Measurements from ENCODE around the gene GABBR2.

Gene GABBR2

GRCh38 chr9:98594546-98595160, 114.1 kb downstream of the GABBR2 start:
- H3K27ac ChIP-seq, result no peak overlapping the region

GRCh38 chr9:98593354-98594253, 115.1 kb downstream of the GABBR2 start:
- Histone ChIP-seq H3K4me1 (no peaks in the 10 kb centered on the region), H3K9me3 (ENCODE audit: control insufficient read depth, low read length) (no peaks in the 10 kb centered on the region), H3K9ac (no peak overlapping the region), H3K4me2 (ENCODE audit: low read length) (no peak overlapping the region), H3K4me3 (ENCODE audit: low read depth, low read length) (no peak overlapping the region), H3K79me2 (no peaks in the 10 kb centered on the region), H2AFZ (no peak overlapping the region), H3K36me3 (ENCODE audit: control insufficient read depth, insufficient read depth, low read length) (no peaks in the 10 kb centered on the region), H3K27me3 (ENCODE audit: control insufficient read depth, insufficient read depth, low read length) (no peaks in the 10 kb centered on the region), H3K27ac (no peak overlapping the region)
- no peak for TF ChIP-seq CTCF (IDR thresholded peaks at IDR 0.05)

More at GRCh38 chr9:98594546-98595160, 114.1 kb downstream of the GABBR2 start:
- no peak overlapping the region for H3K4me3 ChIP-seq (ENCODE audit: low read depth, low read length)
- no peaks in the 10 kb centered on the region for H3K36me3 ChIP-seq (ENCODE audit: control insufficient read depth, insufficient read depth, low read length)
- no peak overlapping the region for H3K4me2 ChIP-seq (ENCODE audit: low read length)
- H2AFZ ChIP-seq, result no peak overlapping the region
- H3K4me1 ChIP-seq, result no peaks in the 10 kb centered on the region
- no peak for TF ChIP-seq CTCF (IDR thresholded peaks at IDR 0.05)
- no peak overlapping the region for H3K9ac ChIP-seq
- H3K79me2 ChIP-seq, result no peaks in the 10 kb centered on the region
- no peaks in the 10 kb centered on the region for H3K27me3 ChIP-seq (ENCODE audit: control insufficient read depth, insufficient read depth, low read length)
- no peaks in the 10 kb centered on the region for H3K9me3 ChIP-seq (ENCODE audit: control insufficient read depth, low read length)

- no peaks in the 10 kb centered on the region for H3K9me3 ChIP-seq (ENCODE audit: control insufficient read depth, low read length)
- no peaks in the 10 kb centered on the region for H3K36me3 ChIP-seq (ENCODE audit: control insufficient read depth, insufficient read depth, low read length)
- no peak overlapping the region for H2AFZ ChIP-seq
- H3K4me3 ChIP-seq (ENCODE audit: low read depth, low read length), result no peak overlapping the region
- H3K27ac ChIP-seq, result no peak overlapping the region
- H3K4me2 ChIP-seq (ENCODE audit: low read length), result no peak overlapping the region
- no peak overlapping the region for H3K9ac ChIP-seq
- H3K4me1 ChIP-seq, result no peaks in the 10 kb centered on the region
- no peak for TF ChIP-seq CTCF (IDR thresholded peaks at IDR 0.05)
- no peaks in the 10 kb centered on the region for H3K27me3 ChIP-seq (ENCODE audit: control insufficient read depth, insufficient read depth, low read length)
- H3K79me2 ChIP-seq, result no peaks in the 10 kb centered on the region
These were observed 117.0 kb downstream of the GABBR2 start for GRCh38 chr9:98591696-98592095.

- Histone ChIP-seq H3K79me2 (no peaks in the 10 kb centered on the region), H3K27me3 (ENCODE audit: control insufficient read depth, insufficient read depth, low read length) (no peaks in the 10 kb centered on the region), H3K4me3 (ENCODE audit: low read depth, low read length) (no peak overlapping the region), H3K4me1 (no peaks in the 10 kb centered on the region), H3K9ac (no peak overlapping the region), H3K27ac (no peak overlapping the region), H3K4me2 (ENCODE audit: low read length) (no peak overlapping the region), H2AFZ (no peak overlapping the region), H3K36me3 (ENCODE audit: control insufficient read depth, insufficient read depth, low read length) (no peaks in the 10 kb centered on the region), H3K9me3 (ENCODE audit: control insufficient read depth, low read length) (no peaks in the 10 kb centered on the region)
- TF ChIP-seq CTCF (IDR thresholded peaks at IDR 0.05), result no peak
These were observed 118.6 kb downstream of the GABBR2 start for GRCh38 chr9:98590101-98590500.
